NCI-H2081 treated with DMSO at 0.1 percent for 48 hours (cell line): ENCODE data around the gene COMT.
A peak's percentile ranks its signal among the peaks of the same experiment; 100 is the strongest.

ENCODE experiments used
- DNase-seq: peaks from one replicate; lab custom pipeline; 2025; lab: John Stamatoyannopoulos, UW

The COMT gene

GRCh38 chr22:19970031-19970478, 28.5 kb downstream of the COMT start:
- DNase-seq, result no peak

- no peak for DNase-seq
Measured at GRCh38 chr22:19970479-19971275, 29.1 kb downstream of the COMT start.

- DNase-seq, result no peak
Measured at GRCh38 chr22:19971276-19972124, 29.9 kb downstream of the COMT start.

- no peak for DNase-seq
Measured at GRCh38 chr22:19972251-19972650, 30.7 kb downstream of the COMT start.

- DNase-seq, result no peak
Measured at GRCh38 chr22:19972652-19973550, 31.3 kb downstream of the COMT start.

GRCh38 chr22:19973551-19974267, 32.1 kb downstream of the COMT start:
- no peak for DNase-seq

- peak; percentile 87 for DNase-seq
Measured at GRCh38 chr22:19974268-19974861, 32.8 kb downstream of the COMT start.

GRCh38 chr22:19974935-19975706, 33.5 kb downstream of the COMT start:
- DNase-seq, result no peak

- no peak for DNase-seq
Measured at GRCh38 chr22:19975707-19976035, 34.1 kb downstream of the COMT start.

- DNase-seq, result no peak
Measured at GRCh38 chr22:19976671-19977070, 35.1 kb downstream of the COMT start.

GRCh38 chr22:19977296-19978243, 36.0 kb downstream of the COMT start:
- DNase-seq, result no peak

- DNase-seq, result no peak
Measured at GRCh38 chr22:19978748-19979147, 37.2 kb downstream of the COMT start.

- DNase-seq, result no peak
Measured at GRCh38 chr22:19979712-19980493, 38.3 kb downstream of the COMT start.

- no peak for DNase-seq
Measured at GRCh38 chr22:19980766-19981165, 39.2 kb downstream of the COMT start.

- no peak for DNase-seq
Measured at GRCh38 chr22:19981171-19981960, 39.8 kb downstream of the COMT start.

GRCh38 chr22:19981961-19982920, 40.7 kb downstream of the COMT start:
- no peak for DNase-seq
